Cardiac muscle cell (in vitro differentiated cells and primary cell): ENCODE measurements around the gene CHMP4B. TPM values are rescaled to one million over a fixed set of nuclear protein-coding genes. Genes with fewer than 3 reads are reported as not detected.
A peak's percentile ranks its signal among the peaks of the same experiment; 100 is the strongest.

Source experiments
- DNase-seq, 2 donors: peaks; one replicate each; pipeline versions ENCODE4 v3.0.0 to v3.0.0-alpha.2; 2010 to 2017; ENCODE audit warnings: low read depth in 1 of 2, low spot score in 1 of 2
- H3K27ac ChIP-seq: fragments of 200-600 bp; sonication (generic); 2 replicates; pipeline ENCODE4 v1.5.1; 2016
- H3K27me3 ChIP-seq: fragments of 200-600 bp; sonication (generic); 2 replicates; pipeline ENCODE4 v1.6.0; 2016; ENCODE audit warnings: control low read depth
- H3K36me3 ChIP-seq: fragments of 200-600 bp; sonication (generic); 2 replicates; pipeline ENCODE4 v1.5.1; 2016; ENCODE audit warnings: control low read depth
- H3K4me1 ChIP-seq: fragments of 200-600 bp; sonication (generic); 2 replicates; pipeline ENCODE4 v1.8.1; 2017; ENCODE audit warnings: low read depth, mild to moderate bottlenecking, mixed run types
- H3K4me3 ChIP-seq: fragments of 200-600 bp; sonication (generic); 2 replicates; pipeline ENCODE4 v1.5.1; 2016; ENCODE audit warnings: mild to moderate bottlenecking
- H3K9me3 ChIP-seq: fragments of 200-600 bp; sonication (generic); 2 replicates; pipeline ENCODE4 v1.5.1; 2017; ENCODE audit warnings: low read depth, mild to moderate bottlenecking, control low read depth
- CTCF ChIP-seq: IDR thresholded peaks from 2 replicates; pipeline ENCODE4 v1.5.1; 2012; ENCODE audit warnings: low read depth, mild to moderate bottlenecking, low read length
- polyA plus RNA-seq: library from polyadenylated mRNA; unstranded; fragments of >200 nt; fragmentation: Nextera tagmentation; extraction: Ambion mirVana; gene quantifications from 2 replicates; pipeline ENCODE4 v1.2.1, GENCODE V29; 2016
- total RNA-seq: library from RNA; depleted of rRNA; stranded (reverse); fragments of >200 nt; gene quantifications from 2 replicates; pipeline ENCODE4 v1.2.3, GENCODE V29; 2016

CHMP4B gene
- total and polyA plus RNA-seq, 2 experiments from 2014 or later = 4.6 to 110 TPM

- H3K4me1 ChIP-seq = no peaks in the 10 kb centered on the region
- no peak overlapping the region for H3K4me3 ChIP-seq
- no peak overlapping the region for H3K27ac ChIP-seq
- no peak for DNase-seq
- H3K36me3 ChIP-seq = no peaks in the 10 kb centered on the region
- no peaks in the 10 kb centered on the region for H3K9me3 ChIP-seq
- no peak for TF ChIP-seq CTCF
- H3K27me3 ChIP-seq = no peaks in the 10 kb centered on the region
Observed at GRCh38 chr20:33884633-33885032, 73.5 kb downstream of the CHMP4B start.

GRCh38 chr20:33889312-33889711, 78.2 kb downstream of the CHMP4B start:
- no peak overlapping the region for H3K4me3 ChIP-seq
- no peaks in the 10 kb centered on the region for H3K9me3 ChIP-seq
- H3K27ac ChIP-seq = no peak overlapping the region
- no peaks in the 10 kb centered on the region for H3K36me3 ChIP-seq
- H3K27me3 ChIP-seq = no peaks in the 10 kb centered on the region
- no peak for TF ChIP-seq CTCF
- DNase-seq = no peak
- no peaks in the 10 kb centered on the region for H3K4me1 ChIP-seq

- Histone ChIP-seq H3K9me3 (no peaks in the 10 kb centered on the region), H3K4me3 (no peak overlapping the region), H3K27ac (no peak overlapping the region), H3K36me3 (no peaks in the 10 kb centered on the region), H3K4me1 (no peaks in the 10 kb centered on the region), H3K27me3 (no peaks in the 10 kb centered on the region)
- DNase-seq = no peak
- TF ChIP-seq CTCF = no peak
Observed at GRCh38 chr20:33890557-33890956, 79.4 kb downstream of the CHMP4B start.

- no peaks in the 10 kb centered on the region for H3K27me3 ChIP-seq
- no peaks in the 10 kb centered on the region for H3K36me3 ChIP-seq
- H3K9me3 ChIP-seq = no peaks in the 10 kb centered on the region
- no peak overlapping the region for H3K27ac ChIP-seq
- no peaks in the 10 kb centered on the region for H3K4me1 ChIP-seq
- TF ChIP-seq CTCF = no peak
- DNase-seq = peak in 1 of 2 donors; percentile 37
- no peak overlapping the region for H3K4me3 ChIP-seq
Observed at GRCh38 chr20:33893314-33893713, 82.2 kb downstream of the CHMP4B start.

GRCh38 chr20:33894798-33895197, 83.7 kb downstream of the CHMP4B start:
- no peaks in the 10 kb centered on the region for H3K4me1 ChIP-seq
- H3K36me3 ChIP-seq = no peaks in the 10 kb centered on the region
- no peak overlapping the region for H3K4me3 ChIP-seq
- DNase-seq = peak in 1 of 2 donors; percentile 68
- no peaks in the 10 kb centered on the region for H3K27me3 ChIP-seq
- TF ChIP-seq CTCF = no peak
- no peaks in the 10 kb centered on the region for H3K9me3 ChIP-seq
- H3K27ac ChIP-seq = no peak overlapping the region

- DNase-seq = peak in 1 of 2 donors; percentile 76
- Histone ChIP-seq H3K4me3 (no peak overlapping the region), H3K9me3 (no peaks in the 10 kb centered on the region), H3K27me3 (no peaks in the 10 kb centered on the region), H3K4me1 (no peaks in the 10 kb centered on the region), H3K36me3 (no peaks in the 10 kb centered on the region), H3K27ac (no peak overlapping the region)
- no peak for TF ChIP-seq CTCF
Observed at GRCh38 chr20:33896509-33896908, 85.4 kb downstream of the CHMP4B start.
